ENCODE data around the gene SEC24C.
"Not testable (repeated sequence)": the region's sequence is repeated elsewhere in the genome, so short reads cannot be mapped to it uniquely, and the experiment has no call there.

SEC24C gene

DNA sequence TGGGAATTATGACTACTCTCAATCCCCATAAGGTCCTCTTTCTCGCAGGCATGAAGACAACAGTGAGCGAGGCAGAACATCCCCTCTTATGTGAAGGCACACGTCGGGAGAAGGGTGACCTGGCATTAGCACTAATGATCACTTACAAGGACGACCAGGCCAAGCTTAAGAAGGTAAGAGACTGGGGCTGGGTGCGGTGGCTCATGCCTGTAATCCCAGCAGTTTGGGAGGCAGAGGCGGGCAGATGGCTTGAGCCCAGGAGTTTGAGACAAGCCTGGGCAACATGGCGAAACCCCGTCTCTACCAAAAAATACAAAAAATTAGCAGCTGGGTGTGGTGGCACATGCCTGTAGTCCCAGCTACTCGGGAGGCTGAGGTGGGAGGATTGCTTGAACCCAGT, 51.3 kb downstream of the SEC24C start:
- not testable (repeated sequence) for DNase-seq

DNA sequence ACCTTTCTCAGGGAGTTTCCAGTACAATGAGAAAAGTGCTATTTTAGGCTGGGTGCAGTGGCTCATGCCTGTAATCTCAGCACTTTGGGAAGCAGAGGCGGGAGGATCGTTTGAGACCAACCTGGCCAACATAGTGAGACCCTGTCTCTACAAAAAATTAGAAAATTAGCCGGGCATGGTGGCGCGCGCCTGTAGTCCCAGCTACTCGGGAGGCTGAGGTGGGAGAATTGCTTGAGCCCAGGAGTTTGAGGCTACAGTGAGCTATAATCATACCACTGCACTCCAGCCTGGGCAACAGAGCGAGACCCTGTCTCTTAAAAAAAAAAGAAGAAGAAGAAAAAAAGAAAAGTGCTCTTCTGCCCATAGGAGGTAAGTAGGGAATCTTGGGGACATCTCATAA, 51.9 kb downstream of the SEC24C start:
- not testable (repeated sequence) for DNase-seq

DNA sequence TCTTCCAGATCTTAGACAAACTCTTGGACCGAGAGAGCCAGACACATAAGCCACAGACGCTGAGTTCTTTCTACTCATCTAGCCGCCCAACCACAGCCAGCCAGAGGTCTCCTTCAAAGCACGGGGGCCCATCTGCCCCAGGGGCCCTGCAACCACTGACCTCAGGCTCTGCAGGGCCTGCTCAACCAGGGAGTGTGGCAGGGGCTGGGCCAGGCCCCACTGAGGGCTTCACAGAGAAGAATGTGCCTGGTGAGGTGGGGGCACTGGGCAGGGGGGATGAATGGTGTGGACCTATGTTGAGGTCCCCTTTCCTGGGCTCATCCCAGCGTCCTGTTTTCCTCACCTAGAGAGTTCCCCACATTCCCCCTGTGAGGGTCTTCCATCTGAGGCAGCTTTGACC, 52.6 kb downstream of the SEC24C start:
- DNase-seq: no peak

DNA sequence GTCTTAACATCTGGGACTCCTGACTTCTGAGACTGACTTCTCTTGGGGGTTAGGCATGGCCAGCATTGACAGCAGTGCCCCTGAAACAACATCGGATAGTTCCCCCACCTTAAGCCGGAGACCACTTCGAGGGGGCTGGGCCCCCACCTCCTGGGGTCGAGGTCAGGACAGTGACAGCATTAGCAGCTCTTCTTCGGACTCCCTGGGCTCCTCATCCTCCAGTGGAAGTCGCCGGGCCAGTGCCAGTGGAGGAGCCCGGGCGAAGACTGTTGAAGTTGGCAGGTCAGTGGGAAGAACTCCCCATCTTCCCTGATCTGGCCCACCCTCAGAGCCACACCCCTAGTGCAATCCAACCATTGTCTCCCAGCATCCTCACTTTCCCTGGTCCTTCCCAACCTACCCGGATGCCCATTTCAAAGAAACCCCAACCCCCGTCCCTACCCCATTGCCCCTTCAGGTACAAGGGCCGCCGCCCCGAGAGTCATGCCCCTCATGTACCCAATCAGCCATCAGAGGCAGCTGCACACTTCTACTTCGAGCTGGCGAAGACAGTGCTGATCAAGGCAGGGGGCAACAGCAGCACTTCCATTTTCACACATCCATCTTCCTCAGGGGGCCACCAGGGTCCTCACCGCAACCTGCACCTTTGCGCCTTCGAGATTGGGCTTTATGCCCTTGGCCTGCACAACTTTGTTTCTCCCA, 53.3 kb downstream of the SEC24C start:
- no peak for DNase-seq

DNA sequence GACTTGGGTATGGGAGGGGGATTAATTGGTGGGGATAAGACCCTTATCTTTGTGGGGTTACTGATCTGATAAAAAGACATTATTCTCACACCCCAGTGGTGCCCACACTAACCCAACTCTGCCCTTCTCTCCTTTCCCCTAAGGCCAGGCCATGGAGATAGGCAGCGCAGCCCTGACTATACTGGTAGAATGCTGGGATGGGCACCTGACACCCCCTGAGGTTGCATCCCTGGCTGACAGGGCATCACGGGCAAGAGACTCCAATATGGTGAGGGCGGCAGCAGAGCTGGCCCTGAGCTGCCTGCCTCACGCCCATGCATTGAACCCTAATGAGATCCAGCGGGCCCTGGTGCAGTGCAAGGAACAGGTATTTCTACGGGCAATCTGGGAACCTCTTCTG, 53.9 kb downstream of the SEC24C start:
- DNase-seq: no peak

DNA sequence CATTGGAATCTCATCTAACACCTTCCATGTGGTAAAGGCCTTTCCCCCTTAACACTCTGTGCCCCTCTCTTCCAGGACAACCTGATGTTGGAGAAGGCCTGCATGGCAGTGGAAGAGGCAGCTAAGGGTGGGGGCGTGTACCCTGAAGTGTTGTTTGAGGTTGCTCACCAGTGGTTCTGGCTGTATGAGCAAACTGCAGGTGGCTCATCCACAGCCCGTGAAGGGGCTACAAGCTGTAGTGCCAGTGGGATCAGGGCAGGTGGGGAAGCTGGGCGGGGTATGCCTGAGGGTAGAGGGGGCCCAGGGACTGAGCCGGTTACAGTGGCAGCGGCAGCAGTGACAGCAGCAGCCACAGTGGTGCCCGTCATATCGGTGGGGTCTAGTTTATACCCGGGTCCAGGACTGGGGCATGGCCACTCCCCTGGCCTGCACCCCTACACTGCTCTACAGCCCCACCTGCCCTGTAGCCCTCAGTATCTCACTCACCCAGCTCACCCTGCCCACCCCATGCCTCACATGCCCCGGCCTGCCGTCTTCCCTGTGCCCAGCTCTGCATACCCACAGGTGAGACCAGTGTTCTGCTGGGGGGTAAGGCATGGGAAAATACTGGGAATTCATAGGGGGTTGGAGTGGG, 54.9 kb downstream of the SEC24C start:
- DNase-seq: no peak

DNA sequence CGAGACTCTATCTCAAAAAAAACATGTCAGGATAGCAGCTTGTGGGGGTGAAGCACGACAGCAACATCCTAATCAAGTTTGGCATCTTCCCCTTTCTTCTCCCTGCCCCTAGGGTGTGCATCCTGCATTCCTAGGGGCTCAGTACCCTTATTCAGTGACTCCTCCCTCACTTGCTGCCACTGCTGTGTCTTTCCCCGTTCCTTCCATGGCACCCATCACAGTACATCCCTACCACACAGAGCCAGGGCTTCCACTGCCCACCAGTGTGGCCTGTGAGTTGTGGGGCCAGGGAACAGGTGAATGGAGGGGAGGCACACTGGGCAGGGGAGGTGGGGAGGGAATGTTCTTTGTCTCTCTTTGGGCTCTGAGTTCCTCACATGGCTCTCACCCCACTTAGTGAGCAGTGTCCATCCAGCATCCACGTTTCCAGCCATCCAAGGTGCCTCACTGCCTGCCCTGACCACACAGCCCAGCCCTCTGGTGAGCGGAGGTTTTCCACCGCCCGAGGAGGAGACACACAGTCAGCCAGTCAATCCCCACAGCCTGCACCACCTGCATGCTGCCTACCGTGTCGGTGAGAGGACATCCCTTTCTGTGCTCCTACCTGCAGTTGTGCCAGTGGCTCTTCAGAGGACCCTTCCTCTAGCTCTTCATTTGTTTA, 55.9 kb downstream of the SEC24C start:
- no peak for DNase-seq

DNA sequence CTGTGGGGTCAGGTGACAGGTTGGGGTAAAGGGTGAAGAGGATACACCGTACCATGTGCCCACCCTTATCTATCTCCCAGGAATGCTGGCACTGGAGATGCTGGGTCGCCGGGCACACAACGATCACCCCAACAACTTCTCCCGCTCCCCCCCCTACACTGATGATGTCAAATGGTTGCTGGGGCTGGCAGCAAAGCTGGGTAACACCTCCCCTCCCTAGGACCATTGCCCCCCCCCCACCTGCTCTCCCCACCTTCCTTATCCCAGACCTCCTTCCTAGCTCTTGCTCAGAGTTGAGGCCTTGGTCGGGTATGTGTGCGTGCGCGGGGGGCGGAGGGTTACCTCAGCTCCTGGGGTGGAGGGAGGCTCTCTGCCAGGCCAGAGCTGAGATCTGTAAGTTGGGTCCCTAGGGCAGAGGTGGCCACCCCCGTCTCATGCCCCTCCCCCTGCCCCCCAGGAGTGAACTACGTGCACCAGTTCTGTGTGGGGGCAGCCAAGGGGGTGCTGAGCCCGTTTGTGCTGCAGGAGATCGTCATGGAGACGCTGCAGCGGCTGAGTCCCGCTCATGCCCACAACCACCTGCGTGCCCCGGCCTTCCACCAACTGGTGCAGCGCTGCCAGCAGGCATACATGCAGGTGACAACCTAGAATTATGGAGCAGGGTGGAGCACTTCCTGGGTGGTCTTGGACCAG, 56.5 kb downstream of the SEC24C start:
- no peak for DNase-seq

DNA sequence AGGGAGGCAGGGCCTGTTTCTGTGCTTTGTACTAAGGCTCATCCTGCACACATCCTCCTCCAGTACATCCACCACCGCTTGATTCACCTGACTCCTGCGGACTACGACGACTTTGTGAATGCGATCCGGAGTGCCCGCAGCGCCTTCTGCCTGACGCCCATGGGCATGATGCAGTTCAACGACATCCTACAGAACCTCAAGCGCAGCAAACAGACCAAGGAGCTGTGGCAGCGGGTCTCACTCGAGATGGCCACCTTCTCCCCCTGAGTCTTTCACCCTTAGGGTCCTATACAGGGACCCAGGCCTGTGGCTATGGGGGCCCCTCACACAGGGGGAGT, 57.0 kb downstream of the SEC24C start:
- DNase-seq: no peak

DNA sequence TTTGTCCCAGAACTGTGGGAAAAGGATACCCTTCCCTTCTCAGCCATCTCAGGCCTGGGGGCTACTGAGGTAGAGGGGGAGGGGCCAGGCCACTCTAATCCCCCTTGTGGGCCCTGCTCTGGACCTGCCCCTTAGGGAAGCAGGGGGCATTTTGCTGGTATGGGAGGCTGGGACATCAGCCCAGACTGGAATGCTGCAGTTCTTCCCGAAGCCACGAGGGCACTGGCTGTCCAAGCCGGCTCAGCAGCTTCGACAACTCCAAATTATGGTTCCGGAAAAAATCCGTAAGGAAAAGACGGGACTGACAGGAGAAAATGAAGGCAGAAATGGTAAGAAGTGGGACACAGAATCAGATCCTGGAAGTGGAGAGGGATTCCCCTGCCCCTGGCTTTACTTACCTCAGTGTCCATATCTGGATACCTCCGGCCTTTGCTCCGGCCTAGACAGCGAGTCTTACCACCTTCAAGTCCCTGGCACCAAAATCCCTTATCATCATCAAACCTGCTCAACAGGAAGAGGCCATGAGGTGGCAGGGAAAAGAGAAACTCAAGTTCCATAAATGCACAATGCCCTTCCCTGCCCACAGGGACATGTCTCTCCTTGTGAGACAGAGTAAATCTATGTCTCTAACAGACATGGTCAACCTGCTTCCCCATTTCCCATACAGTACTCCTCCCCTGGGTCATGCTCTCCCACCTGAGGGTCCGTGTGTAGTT, 58.3 kb downstream of the SEC24C start:
- DNase-seq: no peak

DNA sequence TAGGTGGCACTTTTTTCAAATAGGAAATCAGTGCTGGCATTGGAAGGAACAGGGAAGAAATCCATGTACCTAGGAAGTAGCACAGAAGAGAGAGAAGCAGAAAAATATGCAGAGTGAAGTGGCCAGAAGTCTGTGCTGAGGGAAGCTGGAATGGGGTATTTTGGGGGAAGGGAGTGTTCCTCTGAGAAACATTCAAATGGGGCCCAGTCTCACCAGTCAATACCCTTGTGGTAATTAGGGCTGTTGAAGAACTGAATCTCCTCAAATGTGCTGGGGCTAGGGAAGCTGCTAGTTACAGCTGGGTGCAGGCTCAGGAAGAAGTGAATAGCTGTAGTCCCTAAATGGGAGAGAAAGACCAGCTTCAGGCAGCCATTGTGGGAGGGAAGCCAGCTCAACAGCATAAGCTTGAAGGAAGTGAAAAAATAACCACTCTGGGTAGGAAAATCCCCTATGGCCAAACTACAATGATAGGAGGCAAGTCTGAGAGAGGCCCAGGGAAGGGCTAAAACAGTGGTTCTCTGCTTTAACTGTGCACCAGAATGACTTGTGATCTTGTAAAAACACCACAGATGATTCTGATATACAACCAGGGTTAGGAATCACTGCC, 59.6 kb downstream of the SEC24C start:
- peak; percentile 82 for DNase-seq

DNA sequence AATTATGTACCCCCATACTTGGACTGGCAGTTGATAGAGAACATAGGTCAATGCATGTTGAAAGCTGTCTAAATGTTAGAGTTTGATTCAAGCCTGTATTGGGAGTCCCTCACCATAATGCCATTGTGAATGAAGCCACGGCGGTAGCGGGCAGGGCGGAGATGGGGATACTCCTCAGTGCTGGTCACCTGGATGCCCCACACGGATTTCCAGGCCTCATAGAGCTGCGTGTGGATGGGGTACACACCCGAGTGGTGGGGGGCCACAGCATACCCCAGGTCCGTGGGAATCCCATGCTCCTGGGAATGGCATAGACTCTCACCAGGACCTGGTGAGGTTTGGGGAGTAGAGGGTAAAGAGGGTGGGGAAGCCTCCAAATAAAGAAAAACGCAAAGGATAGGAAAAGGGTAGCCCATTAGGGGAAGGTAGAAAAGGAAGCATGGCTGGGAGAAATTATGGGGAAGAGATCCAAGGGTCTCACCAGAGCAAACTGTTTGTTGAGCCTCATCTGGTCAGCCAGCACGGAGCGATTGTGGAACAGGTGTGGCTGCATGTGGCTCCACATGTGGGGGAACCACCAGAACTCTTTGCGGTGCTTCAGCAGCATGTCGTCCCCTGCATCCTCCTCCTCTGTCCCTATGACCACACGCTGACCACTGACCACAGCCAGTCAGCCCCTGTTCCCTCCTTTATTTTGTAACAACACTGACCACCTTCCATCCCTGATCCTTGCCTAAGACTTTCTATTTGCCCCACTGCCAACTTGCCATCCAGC, 62.2 kb downstream of the SEC24C start:
- DNase-seq: no peak

DNA sequence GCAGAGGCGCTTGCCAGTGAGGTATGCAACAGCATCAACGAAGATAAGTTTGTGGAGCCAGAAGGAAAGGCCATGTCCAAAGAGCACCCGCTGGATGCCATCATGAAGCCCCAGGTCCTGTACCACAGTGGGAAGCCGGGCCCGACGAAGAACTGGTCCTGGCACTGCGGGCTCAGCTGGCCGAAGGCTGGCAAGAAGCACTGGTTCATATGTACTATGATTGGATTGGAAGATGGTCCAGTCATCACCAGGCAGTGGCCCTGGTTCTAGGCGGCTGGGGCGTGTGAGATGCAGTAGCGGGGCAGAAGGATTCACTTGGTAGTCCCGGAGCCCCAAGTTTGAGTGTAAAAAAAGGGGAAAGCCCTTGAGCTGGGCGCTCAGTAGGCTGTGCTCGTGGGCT, 63.3 kb downstream of the SEC24C start:
- DNase-seq: no peak

DNA sequence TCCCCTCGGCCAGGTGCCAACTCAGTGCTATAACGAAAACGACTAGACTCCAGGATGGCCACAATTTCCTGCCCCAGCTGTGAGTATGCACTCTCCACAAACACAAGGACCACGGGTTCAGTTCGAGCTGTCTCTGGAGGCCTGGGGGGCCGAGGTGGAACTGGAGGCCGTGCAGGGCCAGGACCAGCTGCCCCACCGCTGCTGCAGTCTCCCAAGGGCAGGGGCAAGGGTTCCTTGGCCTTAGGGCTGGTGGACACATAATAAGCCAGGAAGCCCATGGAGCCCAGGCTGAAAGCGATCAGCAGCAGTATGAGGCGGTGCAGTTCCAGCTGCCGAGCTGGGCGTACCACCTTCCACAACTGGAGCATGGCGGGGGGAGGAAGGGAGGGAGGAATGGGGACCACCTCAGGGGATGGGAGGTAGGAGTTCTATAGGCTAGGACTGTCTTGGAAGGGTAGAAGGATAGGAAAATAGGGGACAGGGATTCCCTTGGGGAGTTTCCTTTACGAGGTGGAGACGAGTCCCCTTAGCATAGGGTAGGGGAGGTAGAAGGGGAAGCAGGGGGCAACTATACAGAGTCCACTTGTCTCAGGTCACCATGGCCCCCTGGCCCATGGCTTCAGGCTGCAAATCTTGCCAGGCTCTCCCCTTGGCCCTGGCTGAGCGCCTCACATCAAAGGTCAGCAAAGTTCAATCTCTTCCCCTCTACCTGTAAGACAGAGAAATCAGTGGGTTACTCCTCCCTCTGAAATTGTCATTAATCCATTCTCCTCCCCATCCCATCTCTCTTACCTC, 64.0 kb downstream of the SEC24C start:
- no peak for DNase-seq

DNA sequence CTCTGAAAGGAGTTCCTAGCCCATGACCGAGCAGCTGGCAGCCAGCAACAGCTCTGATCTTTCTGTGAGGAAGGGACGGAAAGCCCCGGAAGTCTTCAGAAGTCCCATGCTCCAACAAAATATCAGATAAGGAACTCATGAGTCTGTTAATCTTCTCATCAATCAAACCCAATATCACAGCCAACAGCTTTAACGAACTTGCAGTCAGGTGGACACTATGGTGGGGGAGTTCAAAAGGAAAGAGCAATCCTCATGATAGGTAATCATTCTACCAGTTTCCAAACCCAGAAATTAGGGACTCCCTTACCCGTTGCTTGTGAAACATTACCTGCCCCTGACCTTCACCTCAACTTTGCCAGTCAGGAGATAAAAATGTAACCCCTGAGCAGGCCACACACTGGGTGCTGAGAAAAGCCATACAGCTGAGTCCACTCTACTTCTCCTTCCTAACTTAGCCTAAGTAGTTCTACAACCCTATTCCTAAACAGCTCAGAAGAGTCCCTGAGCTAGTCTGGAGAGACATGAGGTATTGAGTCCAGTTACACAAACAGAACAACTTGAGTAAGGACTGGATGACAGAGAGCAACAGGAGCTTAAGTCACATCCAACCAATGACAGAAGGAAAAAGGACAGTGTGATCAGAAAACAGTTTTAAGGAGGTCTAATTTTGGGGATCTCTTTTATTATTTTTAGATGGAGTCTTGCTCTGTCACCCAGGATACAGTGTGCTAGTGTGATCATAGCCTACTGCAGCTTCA, 65.1 kb downstream of the SEC24C start:
- no peak for DNase-seq

DNA sequence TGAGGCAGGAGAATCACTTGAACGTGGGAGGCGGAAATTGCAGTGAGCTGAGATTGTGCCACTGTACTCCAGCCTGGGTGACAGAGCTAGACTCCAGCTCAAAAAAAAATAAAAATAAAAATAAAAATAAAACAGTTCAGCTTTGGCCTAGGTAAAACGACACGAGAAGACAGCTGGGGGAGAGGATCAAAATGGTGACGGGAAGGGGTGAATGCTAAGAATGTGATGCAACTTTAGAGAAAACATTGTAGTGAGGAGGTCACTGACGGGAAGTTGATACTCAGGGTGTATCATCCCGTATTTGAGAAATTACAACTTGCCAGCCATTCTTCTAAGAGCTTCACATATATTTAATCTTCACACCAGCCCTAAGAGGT, 66.2 kb downstream of the SEC24C start:
- peak; percentile 37 for DNase-seq

DNA sequence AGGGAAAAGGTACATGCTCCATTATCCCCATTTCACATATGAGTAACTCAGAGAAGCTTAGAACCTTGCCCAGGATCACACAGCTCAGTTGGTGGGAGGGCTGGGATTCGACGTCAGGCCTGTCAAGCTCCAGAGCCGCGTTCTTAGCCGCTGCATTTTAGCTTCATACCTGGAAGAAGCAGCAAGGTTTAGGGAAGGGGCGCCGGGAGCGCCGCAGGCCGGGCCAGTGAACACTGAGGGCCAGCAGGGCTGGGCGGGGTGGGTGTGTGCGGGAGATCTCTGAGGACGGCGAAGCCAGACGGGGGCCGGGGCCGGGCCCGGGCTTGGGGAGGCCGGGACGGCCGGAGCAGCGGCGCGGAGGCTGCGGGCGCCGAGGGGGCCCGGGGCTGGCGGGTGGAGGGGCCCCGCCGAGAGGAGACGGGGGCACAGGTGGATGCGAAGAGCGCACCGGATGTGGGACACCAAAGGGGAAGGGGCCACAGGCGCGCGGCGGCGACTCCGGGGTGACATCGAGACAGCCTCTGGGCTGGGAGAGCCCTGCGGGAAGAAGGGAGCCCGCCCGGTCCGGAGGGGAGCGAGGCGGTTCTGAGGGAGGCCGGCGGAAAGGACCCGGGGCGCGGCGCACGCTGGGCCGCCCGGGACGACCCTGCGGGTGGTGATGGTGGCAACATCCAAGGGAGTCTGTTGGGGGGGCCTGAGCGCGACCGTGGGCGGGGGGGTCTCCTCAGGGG, 66.7 kb downstream of the SEC24C start:
- DNase-seq: no peak

DNA sequence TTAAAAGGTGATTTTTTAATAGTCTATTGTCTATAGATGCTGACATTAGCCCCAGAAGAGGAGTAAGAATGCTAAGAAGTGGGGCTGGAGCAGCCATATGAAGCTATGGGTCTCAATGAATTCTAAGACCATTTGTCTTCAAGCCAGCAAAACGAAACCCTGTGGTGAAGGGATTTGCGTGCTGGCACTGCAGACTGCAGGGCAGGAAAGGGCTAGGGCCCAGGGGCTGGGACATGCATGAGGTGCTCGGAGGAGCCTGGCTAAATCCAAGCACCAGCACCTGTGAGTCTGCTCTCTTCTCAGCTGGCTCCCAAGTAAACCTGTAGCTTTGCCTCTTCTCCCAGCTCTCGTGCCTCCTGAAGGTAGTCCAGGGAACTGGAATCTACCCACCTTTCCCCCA, 68.5 kb downstream of the SEC24C start:
- DNase-seq: no peak

DNA sequence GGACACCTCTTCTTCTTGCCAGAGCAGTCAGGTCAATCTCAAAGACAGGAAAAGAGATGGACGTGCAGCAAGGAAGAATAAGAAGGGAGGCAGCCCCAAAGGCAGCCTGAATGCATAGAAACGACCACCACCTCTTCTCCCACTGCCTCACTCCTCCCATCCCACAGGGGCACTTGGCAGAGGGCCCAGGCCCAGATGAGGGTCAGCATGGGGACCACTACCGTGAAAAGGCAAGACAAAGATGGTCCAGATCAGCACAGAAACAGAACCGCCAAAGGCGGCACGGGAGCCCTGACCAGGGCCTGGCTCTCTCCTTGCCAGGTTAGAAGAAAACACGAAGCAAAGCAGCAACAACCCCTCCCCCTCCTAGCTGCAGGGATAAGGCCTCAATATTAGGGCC, 69.2 kb downstream of the SEC24C start:
- no peak for DNase-seq

Measured in MV-4-11 (cell line).